Ovary (tissue), 9 donors: ENCODE measurements around the gene GRAMD4. TPM values are rescaled to one million over a fixed set of nuclear protein-coding genes. Genes with fewer than 3 reads are reported as not detected.

Source experiments
- DNase-seq, 5 donors: peaks; one replicate each; pipeline ENCODE4 v3.0.0-alpha.2; 2019 to 2020
- H3K27ac ChIP-seq, 2 donors: fragments of 200-600 bp; one replicate each; pipeline versions ENCODE4 v1.5.1 to v1.8.0; 2019 to 2022
- H3K27me3 ChIP-seq: fragments of 200-600 bp; one replicate; pipeline ENCODE4 v1.8.0; 2022
- H3K36me3 ChIP-seq: fragments of 200-600 bp; sonication (generic); one replicate; pipeline ENCODE4 v1.5.1; 2019
- H3K4me1 ChIP-seq: one replicate; pipeline ENCODE4 v1.8.1; 2013; ENCODE audit warnings: mild to moderate bottlenecking, moderate library complexity; ENCODE audit not compliant: insufficient read depth
- H3K4me3 ChIP-seq: fragments of 200-600 bp; sonication (generic); one replicate; pipeline ENCODE4 v1.5.1; 2017
- H3K9me3 ChIP-seq, 2 donors: fragments of 200-600 bp in 1 of 2; sonication (generic) in 1 of 2; one replicate each; pipeline versions ENCODE4 v1.5.1 to v1.8.1; 2013 to 2019; ENCODE audit warnings: mild to moderate bottlenecking in 1 of 2, moderate library complexity in 1 of 2
- EP300 ChIP-seq: sonication (generic); formaldehyde crosslinking; IDR thresholded peaks from one replicate; pipeline ENCODE4 v1.6.1; 2017; ENCODE audit warnings: antibody characterized with exemption
- POLR2A ChIP-seq: fragments of 450-650 bp; IDR thresholded peaks from one replicate; pipeline ENCODE4 v1.6.1; 2017; ENCODE audit warnings: antibody characterized with exemption, mild to moderate bottlenecking, moderate library complexity
- WGBS, 3 donors: extraction: QIAGEN DNeasy Blood & Tissue Kit in 1 of 3; methylation state at CpG; one replicate each; pipeline versions ENCODE4 v1.1.5 to v1.1.7; 2013 to 2017; 5-methylcytosine and 5-hydroxymethylcytosine counted together
- intact Hi-C, 4 donors: fragments of 100-400 bp; cut with DNase I; formaldehyde crosslinking; loops; one replicate each; pipeline versions ENCODE4 v1.11.0 to v1.15.1; 2022 to 2023
- polyA plus RNA-seq, 2 donors: library from polyadenylated mRNA; stranded (reverse); fragments of 200-250 nt in 1 of 2; fragments of 350-450 nt in 1 of 2; fragmentation: Illumina TruSeq in 1 of 2; extraction: RNeasy Lipid Tissue Mini Kit (QIAGEN cat#74804) in 1 of 2; gene quantifications; one replicate each; pipeline ENCODE4 v1.2.3, GENCODE V29; 2013 to 2014
- total RNA-seq, 7 donors: library from RNA; depleted of rRNA in 2 of 7; stranded (reverse); fragments of >200 nt in 2 of 7; fragmentation: NEBNext Ultra II Directional in 3 of 7; extraction: Animal tissue kit (Norgen Biotek cat#: 25700) in 3 of 7; gene quantifications; one replicate each; pipeline versions ENCODE4 v1.1.0 to v1.2.4, GENCODE V29; 2016 to 2023
- TF ChIP-seq, protein P1 (sequence below), 3 donors: fragments of 450-650 bp in 2 of 3; fragments of 200-600 bp in 1 of 3; IDR thresholded peaks; one replicate each; pipeline versions ENCODE4 v1.5.1 to v1.8.0; 2016 to 2022; ENCODE audit warnings: antibody characterized with exemption in 3 of 3, mild to moderate bottlenecking in 1 of 3
- donor health status: DM: no; HTN: no; CAD: no; lungs with moderate emphysema.
- donor health status: DM: no; HTN: no; CAD: no.
- donor health status: Bipolar disorder and iron deficiency.
- donor health status: DM: yes; HTN: yes; CAD: no.
- donor health status: DM: no; HTN: no; CAD: no.
- donor health status: DM: yes; HTN: yes; CAD: no.

GRAMD4 gene
- total and polyA plus RNA-seq, 9 donors: 6.2 to 40.4 (median 27.8) TPM

DNA sequence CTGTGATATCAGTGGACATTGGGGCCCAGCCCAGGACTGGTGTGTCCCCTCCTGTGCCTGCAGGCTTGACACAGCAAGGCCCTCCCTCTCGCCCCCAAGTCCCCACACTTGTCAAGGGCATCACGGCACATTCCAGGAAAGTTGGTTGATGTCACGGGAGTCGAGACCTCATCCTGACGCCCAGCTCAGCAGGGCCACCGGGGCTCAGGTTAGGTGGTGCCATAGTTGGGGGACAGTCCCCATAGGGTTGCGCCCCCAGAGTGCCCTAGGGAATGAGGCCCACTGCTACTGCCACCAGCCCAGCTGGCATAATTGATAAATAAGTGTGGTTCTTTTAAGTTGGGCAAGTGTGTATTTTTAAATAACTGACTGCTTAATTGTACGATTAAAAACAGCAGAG lies 28.3 kb upstream of the GRAMD4 start:
- WGBS, 3 donors: 84 to 90% (median 86%) methylated on average over 8 of the region's 8 CpGs
- intact Hi-C loops: no loop called here
- no peaks in the 10 kb centered on the region for H3K36me3 ChIP-seq
- no peak overlapping the region for H3K27ac ChIP-seq
- H3K27me3 ChIP-seq: no peaks in the 10 kb centered on the region
- DNase-seq: no peak
- TF ChIP-seq, protein P1, sequence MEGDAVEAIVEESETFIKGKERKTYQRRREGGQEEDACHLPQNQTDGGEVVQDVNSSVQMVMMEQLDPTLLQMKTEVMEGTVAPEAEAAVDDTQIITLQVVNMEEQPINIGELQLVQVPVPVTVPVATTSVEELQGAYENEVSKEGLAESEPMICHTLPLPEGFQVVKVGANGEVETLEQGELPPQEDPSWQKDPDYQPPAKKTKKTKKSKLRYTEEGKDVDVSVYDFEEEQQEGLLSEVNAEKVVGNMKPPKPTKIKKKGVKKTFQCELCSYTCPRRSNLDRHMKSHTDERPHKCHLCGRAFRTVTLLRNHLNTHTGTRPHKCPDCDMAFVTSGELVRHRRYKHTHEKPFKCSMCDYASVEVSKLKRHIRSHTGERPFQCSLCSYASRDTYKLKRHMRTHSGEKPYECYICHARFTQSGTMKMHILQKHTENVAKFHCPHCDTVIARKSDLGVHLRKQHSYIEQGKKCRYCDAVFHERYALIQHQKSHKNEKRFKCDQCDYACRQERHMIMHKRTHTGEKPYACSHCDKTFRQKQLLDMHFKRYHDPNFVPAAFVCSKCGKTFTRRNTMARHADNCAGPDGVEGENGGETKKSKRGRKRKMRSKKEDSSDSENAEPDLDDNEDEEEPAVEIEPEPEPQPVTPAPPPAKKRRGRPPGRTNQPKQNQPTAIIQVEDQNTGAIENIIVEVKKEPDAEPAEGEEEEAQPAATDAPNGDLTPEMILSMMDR (IDR thresholded peaks at IDR 0.05): no peak
- TF ChIP-seq EP300 (no peak), POLR2A (no peak)
- peaks cover 2% of the 10 kb centered on the region for H3K4me1 ChIP-seq
- no peaks in the 10 kb centered on the region for H3K9me3 ChIP-seq
- no peak overlapping the region for H3K4me3 ChIP-seq

DNA sequence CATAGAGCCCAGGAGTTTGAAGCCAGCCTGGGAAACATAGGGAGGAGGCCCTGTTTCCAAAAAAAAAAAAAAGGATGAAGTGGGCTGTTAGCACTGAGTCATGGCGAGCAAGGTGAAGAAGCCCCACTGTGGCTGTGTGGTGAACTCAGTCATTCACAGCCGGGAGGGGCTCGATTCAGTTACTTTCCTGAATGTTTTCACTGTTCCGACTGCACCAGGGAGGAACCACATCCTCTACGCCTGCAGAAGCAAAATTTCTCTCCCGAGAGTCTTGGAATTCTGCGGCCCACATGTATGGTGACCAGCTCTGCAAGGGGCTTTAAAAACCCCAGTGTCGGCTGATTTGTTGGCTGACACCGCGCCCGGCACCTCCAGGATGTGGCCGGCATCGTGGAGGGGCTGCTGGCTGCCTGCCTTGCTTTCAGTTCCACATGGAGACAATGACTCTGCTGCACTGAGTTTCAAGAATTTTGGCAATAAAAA lies 27.8 kb upstream of the GRAMD4 start:
- intact Hi-C loops: no loop called here
- Histone ChIP-seq H3K27ac (no peak overlapping the region), H3K9me3 (no peaks in the 10 kb centered on the region), H3K27me3 (no peaks in the 10 kb centered on the region), H3K36me3 (no peaks in the 10 kb centered on the region), H3K4me3 (no peak overlapping the region), H3K4me1 (peaks cover 2% of the 10 kb centered on the region)
- TF ChIP-seq, protein P1 (IDR thresholded peaks at IDR 0.05): no peak
- no peak for TF ChIP-seq POLR2A
- no peak for TF ChIP-seq EP300
- no peak for DNase-seq
- WGBS, 3 donors: 15 to 33% (median 27%) methylated on average over 13 of the region's 13 CpGs

DNA sequence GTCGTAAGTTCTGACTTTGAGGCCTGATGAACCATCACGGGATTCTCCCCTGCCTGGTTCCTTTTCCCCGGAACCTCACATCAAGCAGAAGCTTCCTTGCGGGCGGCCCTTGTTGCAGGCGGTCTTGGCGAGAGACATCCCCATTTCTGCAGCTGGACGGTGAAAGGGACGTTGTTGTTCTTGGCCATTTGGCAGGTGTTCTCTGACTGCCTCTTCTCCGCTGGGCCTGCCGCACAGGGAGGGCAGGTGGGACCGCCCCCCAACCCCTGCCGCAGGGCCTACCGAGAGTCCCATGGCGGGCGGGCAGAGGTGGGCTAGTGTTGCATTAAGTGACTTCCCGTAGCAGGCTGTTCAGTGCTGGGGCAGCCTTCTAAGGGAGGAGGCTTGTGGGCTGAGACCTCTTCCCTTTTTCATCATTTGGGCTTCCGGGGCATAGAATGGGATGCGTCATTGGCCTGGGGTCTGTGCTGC lies 26.9 kb upstream of the GRAMD4 start:
- TF ChIP-seq EP300 (no peak), POLR2A (no peak)
- TF ChIP-seq, protein P1 (IDR thresholded peaks at IDR 0.05): no peak
- H3K4me1 ChIP-seq: peaks cover 2% of the 10 kb centered on the region
- 87 to 95% (median 88%) methylated on average over 19 of the region's 19 CpGs for WGBS, 3 donors
- intact Hi-C loops: no loop called here
- no peak for DNase-seq
- no peaks in the 10 kb centered on the region for H3K9me3 ChIP-seq
- H3K27ac ChIP-seq: no peak overlapping the region
- no peaks in the 10 kb centered on the region for H3K36me3 ChIP-seq
- H3K4me3 ChIP-seq: no peak overlapping the region
- no peaks in the 10 kb centered on the region for H3K27me3 ChIP-seq

DNA sequence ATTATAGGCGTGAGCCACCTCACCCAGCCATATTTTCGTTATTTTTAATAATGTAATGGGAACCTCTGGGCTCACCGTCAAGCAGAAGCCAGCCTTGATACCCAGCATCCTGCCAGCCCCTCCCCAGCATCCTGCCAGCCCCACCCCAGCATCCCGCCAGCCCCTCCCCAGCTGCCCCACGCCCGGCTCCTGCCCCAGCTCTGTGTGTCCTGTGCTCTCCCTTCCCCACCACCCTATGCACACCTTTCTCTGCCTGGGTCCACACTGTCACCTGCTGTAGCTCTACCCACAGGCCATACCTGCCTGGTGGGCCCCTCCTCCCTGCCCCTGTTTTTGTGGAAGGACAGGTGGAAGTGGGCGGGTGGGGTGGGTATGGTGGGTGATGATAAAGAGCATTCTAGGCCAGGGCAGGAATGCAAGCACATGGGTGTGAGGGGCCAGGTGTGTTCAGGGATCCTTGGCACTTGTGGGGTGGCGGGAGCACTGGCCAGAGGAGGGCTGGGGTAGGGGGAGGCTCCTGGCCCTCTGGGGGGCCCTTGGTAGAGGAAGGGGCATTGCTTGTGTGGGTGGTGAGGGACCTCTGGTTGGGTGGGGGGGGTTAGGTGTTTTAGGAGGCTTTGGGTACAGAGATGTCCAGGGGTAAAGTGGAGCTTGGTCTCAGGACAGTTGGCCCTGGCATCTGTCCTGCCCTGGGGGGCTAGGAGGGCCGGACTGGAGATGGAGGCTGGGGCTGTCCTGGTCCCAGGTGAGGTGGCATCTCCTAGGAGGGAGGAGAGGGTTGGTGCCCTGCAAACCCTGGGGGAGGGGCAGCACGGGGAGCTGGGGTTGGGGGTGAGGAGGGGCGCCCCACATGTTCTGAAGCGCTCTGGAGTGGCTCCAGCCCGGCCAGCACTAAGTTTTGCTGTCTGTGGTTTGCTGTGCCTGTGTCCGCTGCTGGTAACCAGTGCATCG lies 25.9 kb upstream of the GRAMD4 start:
- H3K27ac ChIP-seq: no peak overlapping the region
- TF ChIP-seq POLR2A: no peak
- TF ChIP-seq EP300: no peak
- TF ChIP-seq, protein P1 (IDR thresholded peaks at IDR 0.05): no peak
- no peaks in the 10 kb centered on the region for H3K9me3 ChIP-seq
- H3K36me3 ChIP-seq: no peaks in the 10 kb centered on the region
- DNase-seq: no peak
- intact Hi-C loops: no loop called here
- peaks cover 2% of the 10 kb centered on the region for H3K4me1 ChIP-seq
- WGBS, 3 donors: 89 to 92% (median 90%) methylated on average over 15 of the region's 15 CpGs
- no peaks in the 10 kb centered on the region for H3K27me3 ChIP-seq
- no peak overlapping the region for H3K4me3 ChIP-seq
